GM10266 (cell line): ENCODE measurements around the gene CFAP100.

ENCODE experiments used
- DNase-seq: peaks from one replicate; pipeline ENCODE4 v3.0.0; 2012; ENCODE audit errors: extremely low spot score
- CTCF ChIP-seq: IDR thresholded peaks from 2 replicates; pipeline ENCODE4 v1.5.1; 2012; ENCODE audit warnings: mild to moderate bottlenecking, low read depth; ENCODE audit not compliant: control insufficient read depth, insufficient read depth; ENCODE audit errors: missing control alignments

CFAP100 gene

GRCh38 chr3:126438746-126439145 is 44.0 kb downstream of the CFAP100 start:
- no peak for DNase-seq
- no peak for TF ChIP-seq CTCF

- DNase-seq, result no peak
These were observed 44.7 kb downstream of the CFAP100 start for GRCh38 chr3:126439346-126439967.

GRCh38 chr3:126439968-126440708 is 45.4 kb downstream of the CFAP100 start:
- DNase-seq, result no peak
- no peak for TF ChIP-seq CTCF

More at GRCh38 chr3:126439346-126439967, 44.7 kb downstream of the CFAP100 start:
- TF ChIP-seq CTCF, result no peak

- no peak for DNase-seq
- TF ChIP-seq CTCF, result no peak
These were observed 45.9 kb downstream of the CFAP100 start for GRCh38 chr3:126440709-126440995.

- no peak for TF ChIP-seq CTCF
- no peak for DNase-seq
These were observed 46.7 kb downstream of the CFAP100 start for GRCh38 chr3:126441256-126441880.

GRCh38 chr3:126442094-126442855 is 47.6 kb downstream of the CFAP100 start:
- no peak for TF ChIP-seq CTCF
- DNase-seq, result no peak
